ENCODE measurements around the gene IL1RAP.

The IL1RAP gene

GRCh38 chr3:190552969-190553759 lies 39.3 kb downstream of the IL1RAP start:
- no peaks in the 10 kb centered on the region for H3K9me3 ChIP-seq (ENCODE audit: severe bottlenecking)
- DNase-seq: no peak
- H3K4me3 ChIP-seq (ENCODE audit: low read depth, low read length): no peak overlapping the region
- H3K36me3 ChIP-seq: no peaks in the 10 kb centered on the region
- H3K27ac ChIP-seq: no peak overlapping the region
- no peak for TF ChIP-seq CTCF (IDR thresholded peaks at IDR 0.05; ENCODE audit: low read depth, low read length)
- no peaks in the 10 kb centered on the region for H3K27me3 ChIP-seq (ENCODE audit: insufficient read depth, low read depth, severe bottlenecking)

- no peak for TF ChIP-seq CTCF (IDR thresholded peaks at IDR 0.05; ENCODE audit: low read depth, low read length)
- Histone ChIP-seq H3K4me3 (ENCODE audit: low read depth, low read length) (no peak overlapping the region), H3K27me3 (ENCODE audit: insufficient read depth, low read depth, severe bottlenecking) (no peaks in the 10 kb centered on the region), H3K9me3 (ENCODE audit: severe bottlenecking) (no peaks in the 10 kb centered on the region), H3K36me3 (no peaks in the 10 kb centered on the region), H3K27ac (no peak overlapping the region)
- no peak for DNase-seq
These were observed 40.3 kb downstream of the IL1RAP start for GRCh38 chr3:190554197-190554596.

- H3K9me3 ChIP-seq (ENCODE audit: severe bottlenecking): no peaks in the 10 kb centered on the region
- no peak for TF ChIP-seq CTCF (IDR thresholded peaks at IDR 0.05; ENCODE audit: low read depth, low read length)
- no peaks in the 10 kb centered on the region for H3K27me3 ChIP-seq (ENCODE audit: insufficient read depth, low read depth, severe bottlenecking)
- no peak for DNase-seq
- no peak overlapping the region for H3K4me3 ChIP-seq (ENCODE audit: low read depth, low read length)
- H3K27ac ChIP-seq: no peak overlapping the region
- no peaks in the 10 kb centered on the region for H3K36me3 ChIP-seq
These were observed 42.5 kb downstream of the IL1RAP start for GRCh38 chr3:190556351-190556750.

- Histone ChIP-seq H3K36me3 (no peaks in the 10 kb centered on the region), H3K4me3 (ENCODE audit: low read depth, low read length) (no peak overlapping the region), H3K27ac (no peak overlapping the region)
These were observed 43.4 kb downstream of the IL1RAP start for GRCh38 chr3:190557296-190557695.

GRCh38 chr3:190558316-190558715 lies 44.4 kb downstream of the IL1RAP start:
- no peak overlapping the region for H3K4me3 ChIP-seq (ENCODE audit: low read depth, low read length)
- H3K36me3 ChIP-seq: no peaks in the 10 kb centered on the region
- no peak for TF ChIP-seq CTCF (IDR thresholded peaks at IDR 0.05; ENCODE audit: low read depth, low read length)

More at GRCh38 chr3:190557296-190557695, 43.4 kb downstream of the IL1RAP start:
- TF ChIP-seq CTCF (IDR thresholded peaks at IDR 0.05; ENCODE audit: low read depth, low read length): no peak
- H3K9me3 ChIP-seq (ENCODE audit: severe bottlenecking): no peaks in the 10 kb centered on the region
- no peaks in the 10 kb centered on the region for H3K27me3 ChIP-seq (ENCODE audit: insufficient read depth, low read depth, severe bottlenecking)
- DNase-seq: no peak

GRCh38 chr3:190558796-190559195 lies 44.9 kb downstream of the IL1RAP start:
- Histone ChIP-seq H3K27ac (no peak overlapping the region), H3K4me3 (ENCODE audit: low read depth, low read length) (no peak overlapping the region), H3K36me3 (no peaks in the 10 kb centered on the region), H3K27me3 (ENCODE audit: insufficient read depth, low read depth, severe bottlenecking) (no peaks in the 10 kb centered on the region), H3K9me3 (ENCODE audit: severe bottlenecking) (no peaks in the 10 kb centered on the region)
- no peak for DNase-seq
- no peak for TF ChIP-seq CTCF (IDR thresholded peaks at IDR 0.05; ENCODE audit: low read depth, low read length)

More at GRCh38 chr3:190558316-190558715, 44.4 kb downstream of the IL1RAP start:
- no peak for DNase-seq
- H3K9me3 ChIP-seq (ENCODE audit: severe bottlenecking): no peaks in the 10 kb centered on the region
- no peak overlapping the region for H3K27ac ChIP-seq
- no peaks in the 10 kb centered on the region for H3K27me3 ChIP-seq (ENCODE audit: insufficient read depth, low read depth, severe bottlenecking)
